GM12873 (cell line): Measurements from ENCODE around the gene ZNF485.

Experiments used
- TF ChIP-seq, protein P1 (sequence below): IDR thresholded peaks from 2 replicates; pipeline ENCODE4 v1.5.1; 2012; ENCODE audit warnings: low read depth, mild to moderate bottlenecking, moderate library complexity, low read length, control low read depth; ENCODE audit not compliant: insufficient read depth; ENCODE audit errors: missing control alignments

Gene ZNF485

DNA sequence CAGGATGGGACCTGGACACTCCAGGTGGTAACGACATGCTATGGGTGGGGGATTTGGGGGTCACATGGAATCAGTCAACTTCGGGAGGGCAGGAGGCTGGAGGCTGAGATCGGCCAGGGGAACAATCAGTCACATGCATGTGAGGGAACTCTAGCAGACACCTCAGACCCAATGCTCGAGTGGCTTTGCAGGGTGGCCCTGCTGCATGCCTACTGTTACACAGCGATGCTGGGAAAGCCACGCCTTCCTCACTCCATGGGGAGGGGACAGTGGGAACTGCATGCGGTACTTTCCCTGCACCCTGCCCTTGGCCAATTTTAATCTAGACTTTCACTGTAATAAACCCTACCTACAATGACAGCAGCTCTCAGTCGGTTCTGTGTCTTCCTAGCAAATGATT lies 49.1 kb downstream of the ZNF485 start:
- TF ChIP-seq, protein P1, sequence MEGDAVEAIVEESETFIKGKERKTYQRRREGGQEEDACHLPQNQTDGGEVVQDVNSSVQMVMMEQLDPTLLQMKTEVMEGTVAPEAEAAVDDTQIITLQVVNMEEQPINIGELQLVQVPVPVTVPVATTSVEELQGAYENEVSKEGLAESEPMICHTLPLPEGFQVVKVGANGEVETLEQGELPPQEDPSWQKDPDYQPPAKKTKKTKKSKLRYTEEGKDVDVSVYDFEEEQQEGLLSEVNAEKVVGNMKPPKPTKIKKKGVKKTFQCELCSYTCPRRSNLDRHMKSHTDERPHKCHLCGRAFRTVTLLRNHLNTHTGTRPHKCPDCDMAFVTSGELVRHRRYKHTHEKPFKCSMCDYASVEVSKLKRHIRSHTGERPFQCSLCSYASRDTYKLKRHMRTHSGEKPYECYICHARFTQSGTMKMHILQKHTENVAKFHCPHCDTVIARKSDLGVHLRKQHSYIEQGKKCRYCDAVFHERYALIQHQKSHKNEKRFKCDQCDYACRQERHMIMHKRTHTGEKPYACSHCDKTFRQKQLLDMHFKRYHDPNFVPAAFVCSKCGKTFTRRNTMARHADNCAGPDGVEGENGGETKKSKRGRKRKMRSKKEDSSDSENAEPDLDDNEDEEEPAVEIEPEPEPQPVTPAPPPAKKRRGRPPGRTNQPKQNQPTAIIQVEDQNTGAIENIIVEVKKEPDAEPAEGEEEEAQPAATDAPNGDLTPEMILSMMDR, result no peak

DNA sequence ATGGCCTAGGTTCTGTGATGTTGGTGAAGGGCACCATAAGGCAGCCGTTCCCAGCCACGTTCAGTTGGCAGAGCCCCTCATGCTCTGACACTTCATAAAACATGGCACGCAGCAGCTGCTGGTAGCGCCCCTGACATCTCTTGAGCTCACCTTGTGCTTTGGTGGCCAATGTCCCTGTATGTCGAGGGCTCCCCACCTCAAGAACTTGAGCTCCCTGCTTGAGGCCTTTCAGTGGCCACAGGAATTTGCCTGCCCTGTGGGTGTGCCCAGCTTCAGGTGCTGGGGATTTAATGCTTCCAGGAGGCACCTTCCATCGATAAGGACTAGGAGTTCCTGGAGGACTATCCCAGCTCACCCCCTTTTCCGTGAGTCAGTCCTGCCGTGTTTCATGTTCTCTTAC lies 52.0 kb downstream of the ZNF485 start:
- TF ChIP-seq, protein P1, result no peak

DNA sequence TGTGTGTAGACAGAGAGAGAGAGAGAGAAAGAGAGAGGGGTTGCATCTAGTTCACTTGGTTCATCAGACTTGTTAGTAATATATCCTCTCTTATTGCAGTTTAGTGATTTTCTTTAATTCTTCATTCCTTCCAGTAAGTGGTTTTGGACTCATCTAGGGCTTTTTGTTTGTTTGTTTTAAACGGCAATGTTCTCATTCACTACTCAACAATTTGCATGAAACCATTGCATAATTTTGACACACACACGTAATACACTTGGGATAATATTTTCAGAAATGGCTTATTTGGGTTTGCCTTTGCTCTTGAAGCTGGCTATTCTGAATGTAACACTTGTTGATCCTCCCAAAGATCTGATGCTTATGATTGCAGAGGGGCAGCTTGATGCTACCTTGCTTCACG lies 58.8 kb downstream of the ZNF485 start:
- TF ChIP-seq, protein P1, result no peak

DNA sequence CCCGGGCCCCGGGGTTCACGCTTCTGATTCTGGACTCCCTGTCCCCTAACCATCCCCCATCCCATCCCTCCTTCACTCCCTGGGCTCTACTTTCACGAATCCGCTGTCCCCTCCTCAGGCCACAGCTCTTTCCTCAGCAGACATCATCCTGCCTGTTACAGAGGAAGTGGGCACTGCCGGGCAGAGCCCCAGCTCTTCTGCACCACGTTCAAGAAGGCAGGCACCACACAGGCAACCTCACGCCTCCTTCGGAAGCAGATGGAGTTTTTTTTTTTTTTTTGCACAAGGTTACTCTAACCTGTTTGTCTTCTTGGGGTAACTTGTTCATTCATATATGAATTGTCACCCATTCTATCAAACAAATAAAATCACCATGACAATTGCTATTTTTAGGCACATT lies 60.3 kb downstream of the ZNF485 start:
- TF ChIP-seq, protein P1, result no peak

DNA sequence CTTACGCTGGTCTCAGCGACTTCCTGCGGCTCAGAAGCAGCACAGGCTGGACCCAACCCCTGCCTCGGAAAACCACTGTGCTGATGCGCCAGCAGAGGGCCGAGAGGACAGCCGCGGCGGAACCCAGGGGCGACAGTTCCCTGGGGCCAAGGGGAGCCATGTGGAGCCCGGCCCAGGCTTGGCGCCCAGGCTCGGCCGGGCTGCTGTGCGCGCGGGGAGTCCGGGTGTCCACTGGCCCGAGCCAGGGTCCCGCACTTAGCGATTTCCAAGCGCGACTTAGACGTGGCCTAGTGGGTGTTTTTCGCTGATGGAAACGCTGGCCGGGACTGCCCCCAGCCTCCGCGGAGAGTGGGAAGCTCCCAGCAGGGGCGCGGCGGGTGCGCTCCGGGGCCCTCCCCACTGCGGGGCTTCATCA lies 61.1 kb downstream of the ZNF485 start:
- TF ChIP-seq, protein P1, result peak; percentile 25
